Peyer's patch (tissue), 4 donors: ENCODE results near the gene FASTKD3. TPM values are rescaled to one million over a fixed set of nuclear protein-coding genes. Genes with fewer than 3 reads are reported as not detected.
A peak's percentile ranks its signal among the peaks of the same experiment; 100 is the strongest.

Experiments
- DNase-seq, 3 donors: peaks; one replicate each; pipeline ENCODE4 v3.0.0-alpha.2; 2017 to 2019
- H3K27ac ChIP-seq, 4 donors: fragments of 200-600 bp; sonication (generic); one replicate each; pipeline ENCODE4 v1.5.1; 2016 to 2019
- H3K27me3 ChIP-seq, 2 donors: fragments of 200-600 bp; sonication (generic); one replicate each; pipeline ENCODE4 v1.5.1; 2019
- H3K36me3 ChIP-seq, 3 donors: fragments of 200-600 bp; sonication (generic); one replicate each; pipeline ENCODE4 v1.5.1; 2016 to 2019
- H3K4me1 ChIP-seq, 4 donors: fragments of 200-600 bp; sonication (generic); one replicate each; pipeline ENCODE4 v1.5.1; 2016 to 2019
- H3K4me3 ChIP-seq, 4 donors: fragments of 200-600 bp; sonication (generic); 1 replicate in 3 of 4; 2 replicates in 1 of 4; pipeline ENCODE4 v1.5.1; 2016 to 2019; ENCODE audit warnings: mild to moderate bottlenecking in 1 of 4
- H3K9me3 ChIP-seq, 4 donors: fragments of 200-600 bp; sonication (generic); one replicate each; pipeline ENCODE4 v1.5.1; 2016 to 2019; ENCODE audit warnings: mild to moderate bottlenecking in 1 of 4
- CTCF ChIP-seq, 6 experiments: fragments of 450-650 bp in 4 of 6; fragments of 200-600 bp in 2 of 6; sonication (generic) in 1 of 6; IDR thresholded peaks; one replicate each; pipeline ENCODE4 v1.5.1; 2017 to 2019; ENCODE audit warnings: antibody characterized with exemption in 6 of 6, mild to moderate bottlenecking in 3 of 6, moderate library complexity in 1 of 6
- POLR2A ChIP-seq, 2 donors: fragments of 450-650 bp; IDR thresholded peaks; one replicate each; pipeline ENCODE4 v1.5.1; 2017; ENCODE audit warnings: antibody characterized with exemption in 2 of 2, mild to moderate bottlenecking in 2 of 2, moderate library complexity in 2 of 2
- total RNA-seq, 4 donors: library from RNA; depleted of rRNA; stranded (reverse); fragments of >200 nt; gene quantifications; one replicate each; pipeline ENCODE4 v1.1.0, GENCODE V29; 2016

FASTKD3 gene
- total RNA-seq, 4 donors from 2014 or later, result 10.0 to 17.0 (median 14.1) TPM

GRCh38 chr5:7908317-7908716 is 39.5 kb upstream of the FASTKD3 start:
- Histone ChIP-seq H3K27me3 (no peaks in the 10 kb centered on the region), H3K36me3 (peaks cover 0 to 10% (median 0%) of the 10 kb centered on the region in 3 donors), H3K4me3 (no peak overlapping the region), H3K27ac (no peak overlapping the region), H3K4me1 (no peaks in the 10 kb centered on the region), H3K9me3 (peaks cover 0 to 10% (median 0%) of the 10 kb centered on the region in 4 donors)
- TF ChIP-seq POLR2A (IDR thresholded peaks at IDR 0.05) (no peak), CTCF (IDR thresholded peaks at IDR 0.05) (no peak)
- DNase-seq, result no peak

GRCh38 chr5:7907612-7908011 is 38.8 kb upstream of the FASTKD3 start:
- no peaks in the 10 kb centered on the region for H3K27me3 ChIP-seq
- TF ChIP-seq CTCF (IDR thresholded peaks at IDR 0.05) (no peak), POLR2A (IDR thresholded peaks at IDR 0.05) (no peak)
- H3K4me3 ChIP-seq, result no peak overlapping the region
- H3K9me3 ChIP-seq, result peaks cover 0 to 10% (median 0%) of the 10 kb centered on the region in 4 donors
- peaks cover 0 to 16% (median 0%) of the 10 kb centered on the region in 3 donors for H3K36me3 ChIP-seq
- no peak overlapping the region for H3K27ac ChIP-seq
- no peaks in the 10 kb centered on the region for H3K4me1 ChIP-seq
- no peak for DNase-seq

- peaks cover 0 to 48% (median 0%) of the 10 kb centered on the region in 3 donors for H3K36me3 ChIP-seq
- no peak overlapping the region for H3K27ac ChIP-seq
- no peak overlapping the region for H3K4me3 ChIP-seq
- H3K27me3 ChIP-seq, result no peaks in the 10 kb centered on the region
- H3K4me1 ChIP-seq, result no peaks in the 10 kb centered on the region
- TF ChIP-seq POLR2A (IDR thresholded peaks at IDR 0.05) (no peak), CTCF (IDR thresholded peaks at IDR 0.05) (no peak)
- peaks cover 0 to 10% (median 0%) of the 10 kb centered on the region in 4 donors for H3K9me3 ChIP-seq
- no peak for DNase-seq
Observed at GRCh38 chr5:7904170-7904569, 35.3 kb upstream of the FASTKD3 start.

- peaks cover 0 to 52% (median 0%) of the 10 kb centered on the region in 3 donors for H3K36me3 ChIP-seq
- H3K27me3 ChIP-seq, result no peaks in the 10 kb centered on the region
- no peak overlapping the region for H3K27ac ChIP-seq
- H3K9me3 ChIP-seq, result no peaks in the 10 kb centered on the region
- H3K4me1 ChIP-seq, result no peaks in the 10 kb centered on the region
- no peak for DNase-seq
- no peak overlapping the region for H3K4me3 ChIP-seq
- TF ChIP-seq POLR2A (IDR thresholded peaks at IDR 0.05), result no peak
Observed at GRCh38 chr5:7902666-7903625, 34.1 kb upstream of the FASTKD3 start.

- Histone ChIP-seq H3K4me3 (no peak overlapping the region), H3K36me3 (peaks cover 0 to 60% (median 0%) of the 10 kb centered on the region in 3 donors), H3K27ac (no peak overlapping the region), H3K4me1 (no peaks in the 10 kb centered on the region), H3K9me3 (no peaks in the 10 kb centered on the region), H3K27me3 (no peaks in the 10 kb centered on the region)
- no peak for DNase-seq
- no peak for TF ChIP-seq POLR2A (IDR thresholded peaks at IDR 0.05)
- no peak for TF ChIP-seq CTCF (IDR thresholded peaks at IDR 0.05)
Observed at GRCh38 chr5:7902201-7902600, 33.4 kb upstream of the FASTKD3 start.

- TF ChIP-seq CTCF (IDR thresholded peaks at IDR 0.05) (peak in 2 of 6 experiments; percentile 20 to 22), POLR2A (IDR thresholded peaks at IDR 0.05) (no peak)
- no peaks in the 10 kb centered on the region for H3K4me1 ChIP-seq
- H3K4me3 ChIP-seq, result no peak overlapping the region
- no peaks in the 10 kb centered on the region for H3K27me3 ChIP-seq
- H3K27ac ChIP-seq, result no peak overlapping the region
- peaks cover 0 to 83% (median 0%) of the 10 kb centered on the region in 3 donors for H3K36me3 ChIP-seq
- DNase-seq, result peak in 1 of 3 donors; percentile 64
- no peaks in the 10 kb centered on the region for H3K9me3 ChIP-seq
Observed at GRCh38 chr5:7897014-7897600, 28.3 kb upstream of the FASTKD3 start.
